ENCODE data around the gene NDUFAF4. TPM values are rescaled to one million over a fixed set of nuclear protein-coding genes. Genes with fewer than 3 reads are reported as not detected.

NDUFAF4 gene
- total RNA-seq, 4 donors from 2014 or later: 14.5 to 39.4 (median 27.4) TPM

GRCh38 chr6:96844530-96844929, 53.2 kb downstream of the NDUFAF4 start:
- H3K9me3 ChIP-seq: peaks cover 0 to 35% (median 0%) of the 10 kb centered on the region in 3 donors
- no peak for ATAC-seq
- H3K4me1 ChIP-seq: no peaks in the 10 kb centered on the region
- TF ChIP-seq CTCF (IDR thresholded peaks at IDR 0.05): no peak
- no peak for TF ChIP-seq EP300 (IDR thresholded peaks at IDR 0.05)
- no peak overlapping the region for H3K27ac ChIP-seq
- H3K4me3 ChIP-seq: no peak overlapping the region
- no peaks in the 10 kb centered on the region for H3K36me3 ChIP-seq
- H3K27me3 ChIP-seq: no peaks in the 10 kb centered on the region

GRCh38 chr6:96841345-96841744, 56.3 kb downstream of the NDUFAF4 start:
- H3K4me1 ChIP-seq: peaks cover 0 to 15% (median 0%) of the 10 kb centered on the region in 3 donors
- no peaks in the 10 kb centered on the region for H3K36me3 ChIP-seq
- TF ChIP-seq POLR2AphosphoS5 (IDR thresholded peaks at IDR 0.05) (no peak), POLR2A (IDR thresholded peaks at IDR 0.05) (no peak), CTCF (IDR thresholded peaks at IDR 0.05) (no peak), EP300 (IDR thresholded peaks at IDR 0.05) (no peak)
- H3K27ac ChIP-seq: no peak overlapping the region
- H3K9me3 ChIP-seq: peaks cover 0 to 18% (median 0%) of the 10 kb centered on the region in 3 donors
- no peak for ATAC-seq
- H3K27me3 ChIP-seq: no peaks in the 10 kb centered on the region
- no peak overlapping the region for H3K4me3 ChIP-seq
- WGBS, 2 donors (ENCODE audit: low coverage in 1 of 2): 30 to 40% methylated on average over 2 of the region's 2 CpGs

Small RNAs within 50 kb of the gene (small RNA-seq; reads per million reads assigned to genes)
- 0 reads per million in 4 donors for gene RN7SL509P

Other genes with a start within 250 kb of the NDUFAF4 start
- gene GPR63, start 60.4 kb downstream of the NDUFAF4 start, total RNA-seq: 1 to 10 TPM in 3 of 4 donors, under 1 TPM in 1; 0.54 to 2.8 (median 1.4) TPM
- gene KLHL32, start 26.8 kb upstream of the NDUFAF4 start, total RNA-seq: 1 to 10 TPM in 1 of 4 donors, under 1 TPM in 1, not detected in 2; 0.15 to 1.1 TPM

All from gastroesophageal sphincter (tissue), 4 donors.